Heart right ventricle (tissue), 16 donors: ENCODE measurements around the gene NEO1. TPM values are rescaled to one million over a fixed set of nuclear protein-coding genes. Genes with fewer than 3 reads are reported as not detected.

Experiments used
- ATAC-seq, 8 donors: fragments of 200-7000 bp; cut with Tn5 transposase; one replicate each; pipeline ENCODE4 v1.9.1; 2020; ENCODE audit warnings: mild to moderate bottlenecking in 8 of 8, moderate library complexity in 8 of 8, moderate number of reproducible peaks in 1 of 8
- DNase-seq, 2 donors: peaks; one replicate each; pipeline ENCODE4 v3.0.0-alpha.2; 2020
- H3K27ac ChIP-seq, 10 donors: fragments of 200-600 bp; sonication (generic) in 2 of 10; one replicate each; pipeline versions ENCODE4 v1.5.0 to v1.8.0; 2020 to 2022; ENCODE audit warnings: mild to moderate bottlenecking in 3 of 10
- H3K27me3 ChIP-seq, 7 donors: fragments of 200-600 bp; one replicate each; pipeline ENCODE4 v1.8.0; 2021 to 2022; ENCODE audit warnings: mild to moderate bottlenecking in 2 of 7
- H3K36me3 ChIP-seq, 9 donors: fragments of 200-600 bp; sonication (generic) in 1 of 9; one replicate each; pipeline versions ENCODE4 v1.5.0 to v1.8.0; 2020 to 2022; ENCODE audit warnings: mild to moderate bottlenecking in 2 of 9
- H3K4me1 ChIP-seq, 9 donors: fragments of 200-600 bp; sonication (generic) in 1 of 9; one replicate each; pipeline versions ENCODE4 v1.5.0 to v1.8.0; 2020 to 2022; ENCODE audit warnings: mild to moderate bottlenecking in 4 of 9
- H3K4me3 ChIP-seq, 10 donors: fragments of 200-600 bp; sonication (generic) in 2 of 10; one replicate each; pipeline versions ENCODE4 v1.5.0 to v1.8.0; 2020 to 2022; ENCODE audit warnings: mild to moderate bottlenecking in 7 of 10, moderate library complexity in 2 of 10
- H3K9me3 ChIP-seq, 11 donors: fragments of 200-600 bp in 10 of 11; sonication (generic) in 2 of 11; one replicate each; pipeline versions ENCODE4 v1.5.0 to v1.8.0; 2013 to 2022; ENCODE audit warnings: mild to moderate bottlenecking in 2 of 11, control low read depth in 1 of 11, moderate library complexity in 1 of 11
- whole genome bisulfite sequencing, 2 donors: extraction: QIAGEN DNeasy Blood & Tissue Kit; methylation state at CpG; one replicate each; pipeline ENCODE4 v1.1.7; 2013; ENCODE audit warnings: inconsistent platforms in 1 of 2; 5-methylcytosine and 5-hydroxymethylcytosine counted together
- intact Hi-C, 10 donors: fragments of 100-400 bp; cut with DNase I; formaldehyde crosslinking; loops; one replicate each; pipeline versions ENCODE4 v1.11.1 to v1.14.2; 2022
- polyA plus RNA-seq, 2 donors: library from polyadenylated mRNA; stranded (reverse); fragments of 200-250 nt; gene quantifications; one replicate each; pipeline ENCODE4 v1.2.3, GENCODE V29; 2013
- total RNA-seq, 10 donors: library from RNA; stranded (reverse); fragmentation: NEBNext Ultra II Directional in 3 of 10; extraction: Animal tissue kit (Norgen Biotek cat#: 25700) in 3 of 10; gene quantifications; one replicate each; pipeline versions ENCODE4 v1.2.1 to v1.2.4, GENCODE V29; 2021 to 2023
- TF ChIP-seq, protein P1 (sequence below), 9 donors: fragments of 200-600 bp; sonication (generic) in 2 of 9; IDR thresholded peaks; one replicate each; pipeline versions ENCODE4 v1.5.0 to v1.8.0; 2021 to 2022; ENCODE audit warnings: antibody characterized with exemption in 9 of 9, mild to moderate bottlenecking in 5 of 9, moderate library complexity in 1 of 9
- donor health status: Arrhythmogenic right ventricular cardiomyopathy.
- donor health status: ischemic (EF 13 %, LVEDD 7.1; RV severe dilation, severe dysfunction).
- donor health status: healthy with polysubstance abuse.
- donor health status: DM: no; HTN: yes; CAD: no.
- donor health status: DM: no; HTN: no; CAD: no.
- donor health status: ischemic (EF 25% LVEDD 6.9; RV normal size, moderate dysfunction).
- donor health status: ischemic (EF 25% LVEDD 5.7; RV mildly dilated, moderate dysfunction).
- donor health status: healthy.
- donor health status: DM: yes; HTN: yes; CAD: no.
- donor health status: Ischemic cardiomyopathy.
- donor health status: ischemic (EF 35%, LVEDD 5.7; RV mildly dilated, moderate dysfunction).
- donor health status: nonischemic (EF 11% LVEDD 7.7; RV severe dilation, severe dysfunction).
- donor health status: DM: yes; HTN: yes; CAD: no.
- donor health status: PGD.
- donor health status: ischemic (EF 29% LVEDD 5.4; RV normal size, mild dysfunction).
- donor health status: nonischemic (EF 23%, LVEDD 6.1; RV moderate dilation, normal function).

The NEO1 gene
- total and polyA plus RNA-seq, 12 donors, result 3.4 to 16.9 (median 11.6) TPM

DNA sequence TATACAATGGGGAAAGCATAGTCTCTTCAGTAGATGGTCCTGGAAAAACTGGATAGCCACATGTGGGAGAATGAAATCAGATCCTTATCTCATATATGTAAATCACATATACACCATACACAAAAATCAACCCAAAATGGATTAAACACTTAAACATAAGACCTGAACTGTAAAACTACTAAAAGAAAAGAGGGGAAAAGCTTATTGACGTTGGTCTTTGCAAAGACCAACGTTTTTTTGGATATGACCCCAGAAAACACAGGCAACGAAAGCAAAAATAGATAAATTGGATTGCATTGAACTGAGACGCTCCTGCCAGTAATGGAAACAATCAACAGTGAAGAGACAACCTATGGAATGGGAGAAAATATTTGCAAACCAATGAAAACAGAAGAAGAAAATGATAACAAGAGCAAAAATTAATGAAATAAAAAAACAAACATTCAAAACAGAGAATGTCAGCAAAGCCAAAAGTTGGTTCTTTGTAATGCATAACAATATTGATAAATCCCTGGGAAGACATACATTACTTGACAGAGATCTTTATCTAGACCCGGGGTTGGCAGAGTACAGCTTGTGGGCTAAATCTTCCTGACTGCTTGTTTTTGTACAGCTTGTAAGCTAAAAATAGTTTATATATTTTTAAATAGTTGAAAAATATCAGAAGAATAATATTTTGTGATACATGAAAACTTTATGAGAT is 86.9 kb downstream of the NEO1 start:
- no peaks in the 10 kb centered on the region for H3K9me3 ChIP-seq
- ATAC-seq, result no peak
- WGBS, 2 donors, result 61 to 66% methylated on average over 5 of the region's 5 CpGs

DNA sequence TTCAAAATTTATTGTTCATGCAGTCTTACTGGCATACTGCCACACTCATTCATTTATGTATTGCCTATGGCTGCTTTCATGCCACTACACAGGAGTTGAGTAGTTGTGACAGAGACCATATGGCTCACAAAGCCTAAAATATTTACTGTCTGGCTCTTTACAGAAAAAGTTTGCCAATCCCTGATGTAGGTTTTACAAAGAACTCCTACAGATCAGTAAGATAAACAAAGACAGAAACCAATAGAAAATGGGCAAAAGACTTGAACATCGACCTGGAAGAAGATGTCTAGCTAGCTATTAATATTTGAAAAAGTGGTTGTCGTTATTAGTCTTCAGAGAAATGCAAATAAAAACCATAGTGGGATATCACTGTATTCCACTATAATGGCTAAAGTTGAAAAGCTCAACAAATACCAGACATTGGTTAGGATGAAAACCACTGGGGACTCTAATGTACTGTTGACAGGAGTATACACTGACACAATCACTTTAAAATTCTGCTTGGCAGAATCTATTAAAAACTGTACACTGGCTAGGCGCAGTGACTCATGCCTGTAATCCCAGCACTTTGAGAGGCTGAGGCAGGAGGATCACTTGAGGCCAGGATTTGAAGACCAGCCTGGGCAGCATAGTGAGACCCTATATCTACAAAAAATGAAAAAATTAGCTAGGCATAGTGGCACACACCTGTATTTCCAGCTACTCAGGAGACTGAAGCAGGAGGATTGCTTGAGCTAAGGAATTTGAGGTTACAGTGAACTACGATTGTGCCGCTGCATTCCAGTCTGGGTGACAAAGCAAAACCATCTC is 87.7 kb downstream of the NEO1 start:
- Histone ChIP-seq H3K27ac (no peak overlapping the region), H3K36me3 (peaks cover 0 to 16% (median 0%) of the 10 kb centered on the region in 9 donors), H3K4me1 (no peaks in the 10 kb centered on the region), H3K27me3 (no peaks in the 10 kb centered on the region), H3K4me3 (no peak overlapping the region), H3K9me3 (no peaks in the 10 kb centered on the region)
- TF ChIP-seq, protein P1, sequence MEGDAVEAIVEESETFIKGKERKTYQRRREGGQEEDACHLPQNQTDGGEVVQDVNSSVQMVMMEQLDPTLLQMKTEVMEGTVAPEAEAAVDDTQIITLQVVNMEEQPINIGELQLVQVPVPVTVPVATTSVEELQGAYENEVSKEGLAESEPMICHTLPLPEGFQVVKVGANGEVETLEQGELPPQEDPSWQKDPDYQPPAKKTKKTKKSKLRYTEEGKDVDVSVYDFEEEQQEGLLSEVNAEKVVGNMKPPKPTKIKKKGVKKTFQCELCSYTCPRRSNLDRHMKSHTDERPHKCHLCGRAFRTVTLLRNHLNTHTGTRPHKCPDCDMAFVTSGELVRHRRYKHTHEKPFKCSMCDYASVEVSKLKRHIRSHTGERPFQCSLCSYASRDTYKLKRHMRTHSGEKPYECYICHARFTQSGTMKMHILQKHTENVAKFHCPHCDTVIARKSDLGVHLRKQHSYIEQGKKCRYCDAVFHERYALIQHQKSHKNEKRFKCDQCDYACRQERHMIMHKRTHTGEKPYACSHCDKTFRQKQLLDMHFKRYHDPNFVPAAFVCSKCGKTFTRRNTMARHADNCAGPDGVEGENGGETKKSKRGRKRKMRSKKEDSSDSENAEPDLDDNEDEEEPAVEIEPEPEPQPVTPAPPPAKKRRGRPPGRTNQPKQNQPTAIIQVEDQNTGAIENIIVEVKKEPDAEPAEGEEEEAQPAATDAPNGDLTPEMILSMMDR (IDR thresholded peaks at IDR 0.05), result no peak
- DNase-seq, result no peak
- no peak for ATAC-seq
- intact Hi-C loops, result no loop called here
- 85 to 93% methylated on average over 5 of the region's 5 CpGs for WGBS, 2 donors

More for the DNA sequence above, 86.9 kb downstream of the NEO1 start:
- no peak overlapping the region for H3K4me3 ChIP-seq
- no peaks in the 10 kb centered on the region for H3K4me1 ChIP-seq
- no peak for DNase-seq
- TF ChIP-seq, protein P1 (IDR thresholded peaks at IDR 0.05), result no peak
- no peaks in the 10 kb centered on the region for H3K27me3 ChIP-seq
- H3K36me3 ChIP-seq, result peaks cover 0 to 17% (median 0%) of the 10 kb centered on the region in 9 donors
- intact Hi-C loops, result no loop called here
- no peak overlapping the region for H3K27ac ChIP-seq

DNA sequence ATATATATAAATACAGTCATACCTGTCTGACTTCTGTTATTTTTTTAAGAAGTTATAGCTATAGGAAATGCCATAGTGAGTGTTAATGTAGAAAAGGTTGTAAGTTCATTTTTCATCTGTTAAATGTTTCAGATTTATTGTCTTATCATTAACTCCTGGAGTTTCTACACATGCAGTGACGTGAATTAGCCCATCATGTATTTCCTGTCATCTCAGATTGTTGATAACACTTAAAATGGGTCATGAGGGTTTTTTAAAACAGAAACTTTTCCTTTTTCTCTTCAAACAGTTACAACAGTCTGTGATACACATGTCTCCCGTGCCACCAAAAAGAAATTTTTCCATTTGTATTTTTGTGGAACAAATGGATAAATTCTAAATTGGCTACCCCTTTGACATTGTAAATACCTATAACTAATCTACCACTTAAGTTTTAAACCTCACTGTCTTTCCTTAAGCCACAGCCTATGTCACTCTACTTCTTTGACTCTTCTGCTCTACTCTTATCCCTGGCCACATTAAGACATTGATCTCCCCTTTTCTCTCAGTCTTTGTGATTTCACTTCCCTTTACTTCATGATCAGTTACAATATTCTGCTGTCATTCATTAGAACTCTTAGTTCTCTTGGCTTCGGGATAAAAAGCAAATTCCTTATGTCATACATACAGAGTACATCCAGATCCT is 89.1 kb downstream of the NEO1 start:
- WGBS, 2 donors, result 59 to 62% methylated on average over 3 of the region's 3 CpGs
- Histone ChIP-seq H3K4me3 (no peak overlapping the region), H3K9me3 (no peaks in the 10 kb centered on the region), H3K27ac (no peak overlapping the region), H3K36me3 (peaks cover 0 to 12% (median 0%) of the 10 kb centered on the region in 9 donors), H3K27me3 (no peaks in the 10 kb centered on the region), H3K4me1 (no peaks in the 10 kb centered on the region)
- DNase-seq (no peak), ATAC-seq (no peak)
- intact Hi-C loops, result no loop called here
- TF ChIP-seq, protein P1 (IDR thresholded peaks at IDR 0.05), result no peak
